T-helper 22 cell (primary cell): ENCODE measurements around the gene OR52A5.
"Not testable (repeated sequence)": the region's sequence is repeated elsewhere in the genome, so short reads cannot be mapped to it uniquely, and the experiment has no call there.

ENCODE experiments used
- DNase-seq: peaks from one replicate; pipeline ENCODE4 v3.0.0-alpha.2; 2020; ENCODE audit warnings: low read depth

The OR52A5 gene

GRCh38 chr11:5137996-5138395 lies at the start of gene OR52A5:
OR52A5 (minus strand) TSS chr11:5138356; CDS start chr11:5132642, 5,714 bp downstream.
- no peak for DNase-seq

- DNase-seq, result no peak
These were observed 40.1 kb upstream of the OR52A5 start for GRCh38 chr11:5178046-5178837.

- DNase-seq, result no peak
These were observed 36.8 kb upstream of the OR52A5 start for GRCh38 chr11:5174934-5175333.

- no peak for DNase-seq
These were observed 33.7 kb upstream of the OR52A5 start for GRCh38 chr11:5171856-5172255.

GRCh38 chr11:5165898-5166297 lies 27.7 kb upstream of the OR52A5 start:
- not testable (repeated sequence) for DNase-seq

GRCh38 chr11:5164807-5165206 lies 26.7 kb upstream of the OR52A5 start:
- DNase-seq, result not testable (repeated sequence)

- DNase-seq, result not testable (repeated sequence)
These were observed 22.9 kb upstream of the OR52A5 start for GRCh38 chr11:5161045-5161444.

- not testable (repeated sequence) for DNase-seq
These were observed 22.1 kb upstream of the OR52A5 start for GRCh38 chr11:5160217-5160616.

GRCh38 chr11:5159806-5160205 lies 21.6 kb upstream of the OR52A5 start:
- DNase-seq, result no peak

GRCh38 chr11:5154657-5155056 lies 16.5 kb upstream of the OR52A5 start, which contains the start of gene OR52A1:
OR52A1 (minus strand) TSS chr11:5154757; CDS start chr11:5152369, 2,388 bp downstream.
- DNase-seq, result no peak

- DNase-seq, result no peak
These were observed 15.6 kb upstream of the OR52A5 start for GRCh38 chr11:5153574-5154431.

GRCh38 chr11:5151713-5152153 lies 13.6 kb upstream of the OR52A5 start:
- DNase-seq, result no peak

GRCh38 chr11:5144206-5144605 lies 6.0 kb upstream of the OR52A5 start:
- not testable (repeated sequence) for DNase-seq

- no peak for DNase-seq
These were observed 1.1 kb downstream of the OR52A5 start for GRCh38 chr11:5137014-5137413.

GRCh38 chr11:5136261-5136660 lies 1.9 kb downstream of the OR52A5 start:
- DNase-seq, result no peak

GRCh38 chr11:5131584-5132335 lies 6.4 kb downstream of the OR52A5 start:
- no peak for DNase-seq

GRCh38 chr11:5129457-5129877 lies 8.7 kb downstream of the OR52A5 start:
- DNase-seq, result no peak

GRCh38 chr11:5124891-5125620 lies 13.1 kb downstream of the OR52A5 start:
- DNase-seq, result no peak

GRCh38 chr11:5123802-5124521 lies 14.2 kb downstream of the OR52A5 start:
- DNase-seq, result no peak

- DNase-seq, result no peak
These were observed 19.3 kb downstream of the OR52A5 start for GRCh38 chr11:5118893-5119292.

GRCh38 chr11:5117588-5117987 lies 20.6 kb downstream of the OR52A5 start:
- DNase-seq, result no peak
